Dermis microvascular lymphatic vessel endothelial cell (primary cell): ENCODE results near the gene SLC44A4. TPM values are rescaled to one million over a fixed set of nuclear protein-coding genes. Genes with fewer than 3 reads are reported as not detected.
"Not testable (repeated sequence)": the region's sequence is repeated elsewhere in the genome, so short reads cannot be mapped to it uniquely, and the experiment has no call there.

Experiments
- DNase-seq, 2 donors: peaks; one replicate each; pipeline versions ENCODE4 v3.0.0 to v3.0.0-alpha.2; 2010; ENCODE audit warnings: low read depth in 2 of 2
- total RNA-seq: library from RNA; depleted of rRNA; stranded (reverse); fragments of >200 nt; gene quantifications from 2 replicates; pipeline ENCODE4 v1.2.1, GENCODE V29; 2014

Gene SLC44A4
- total RNA-seq, 1 donor from 2014 or later = under 0.01 TPM

DNA sequence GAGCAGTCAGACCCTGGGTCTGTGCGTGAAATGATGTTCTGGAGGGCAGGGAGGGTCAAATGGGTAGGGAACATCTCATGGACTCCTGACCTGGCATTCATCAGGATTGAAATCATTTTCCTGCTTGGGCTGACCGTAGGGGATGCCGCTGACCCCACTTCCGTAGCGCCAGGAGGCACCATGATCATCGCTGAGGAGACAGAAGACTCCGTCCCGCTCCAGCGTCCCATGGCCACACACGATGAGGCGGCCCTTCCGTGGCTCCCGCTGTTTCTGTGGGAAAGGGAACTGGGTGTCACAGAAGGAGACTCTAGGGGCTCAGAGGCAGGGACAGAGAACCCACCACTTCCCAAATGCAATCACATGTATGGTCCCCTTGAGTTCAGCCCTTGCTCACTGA lies 18.4 kb downstream of the SLC44A4 start:
- no peak for DNase-seq

GRCh38 chr6:31859923-31860322 lies 18.9 kb downstream of the SLC44A4 start:
- no peak for DNase-seq

DNA sequence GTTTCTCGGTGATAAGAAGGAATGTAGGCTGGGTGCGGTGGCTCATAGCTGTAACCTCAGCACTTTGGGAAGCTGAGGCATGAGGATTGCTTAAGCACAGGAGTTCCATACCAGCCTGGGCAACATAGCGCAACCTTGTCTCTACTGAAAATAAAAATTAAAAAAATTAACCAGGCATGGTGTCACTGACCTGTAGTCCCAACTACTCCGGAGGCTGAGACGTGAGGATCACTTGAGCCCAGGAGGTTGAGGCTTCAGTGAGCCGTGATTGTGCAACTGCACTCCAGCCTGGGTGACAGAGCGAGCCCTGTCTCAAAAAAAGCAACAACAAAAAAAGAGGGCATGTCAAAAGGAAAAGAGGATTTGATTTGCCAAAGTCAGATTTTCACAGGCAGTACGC lies 20.1 kb downstream of the SLC44A4 start:
- DNase-seq = no peak

DNA sequence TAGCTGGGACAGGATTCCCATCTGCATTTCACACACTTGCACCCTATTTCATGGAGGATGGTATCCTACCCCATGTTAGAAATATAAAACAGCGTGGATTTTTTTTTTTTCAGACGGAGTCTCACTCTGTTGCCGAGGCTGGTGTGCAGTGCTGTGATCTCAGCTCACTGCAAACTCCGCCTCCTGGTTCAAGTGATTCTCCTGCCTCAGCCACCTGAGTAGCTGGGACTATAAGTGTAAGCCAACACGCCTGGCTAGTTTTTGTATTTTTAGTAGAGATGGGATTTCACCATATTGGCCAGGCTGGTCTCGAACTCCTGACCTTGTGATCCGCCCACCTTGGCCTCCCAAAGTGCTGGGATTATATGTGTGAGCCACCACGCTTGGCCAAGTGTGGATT lies 21.0 kb downstream of the SLC44A4 start:
- DNase-seq = not testable (repeated sequence)

- DNase-seq = not testable (repeated sequence)
Observed at GRCh38 chr6:31851980-31852718, 26.6 kb downstream of the SLC44A4 start.

DNA sequence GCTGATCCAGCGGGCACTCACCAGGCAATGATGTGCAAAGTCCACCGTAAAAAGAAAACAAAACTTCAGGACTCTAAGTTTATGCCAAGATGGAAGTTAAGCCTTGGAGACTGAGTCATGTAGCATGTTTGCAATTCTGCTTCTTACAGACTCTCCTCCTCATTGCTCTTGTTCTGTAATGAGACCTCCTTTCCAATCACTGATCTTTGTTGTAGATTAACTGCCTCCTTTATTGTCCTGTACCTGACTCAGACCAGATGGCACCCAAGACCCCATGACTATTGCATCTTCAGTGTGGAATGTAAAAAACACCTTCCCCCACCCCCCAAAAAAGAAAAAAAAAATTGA lies 27.3 kb downstream of the SLC44A4 start:
- no peak for DNase-seq

DNA sequence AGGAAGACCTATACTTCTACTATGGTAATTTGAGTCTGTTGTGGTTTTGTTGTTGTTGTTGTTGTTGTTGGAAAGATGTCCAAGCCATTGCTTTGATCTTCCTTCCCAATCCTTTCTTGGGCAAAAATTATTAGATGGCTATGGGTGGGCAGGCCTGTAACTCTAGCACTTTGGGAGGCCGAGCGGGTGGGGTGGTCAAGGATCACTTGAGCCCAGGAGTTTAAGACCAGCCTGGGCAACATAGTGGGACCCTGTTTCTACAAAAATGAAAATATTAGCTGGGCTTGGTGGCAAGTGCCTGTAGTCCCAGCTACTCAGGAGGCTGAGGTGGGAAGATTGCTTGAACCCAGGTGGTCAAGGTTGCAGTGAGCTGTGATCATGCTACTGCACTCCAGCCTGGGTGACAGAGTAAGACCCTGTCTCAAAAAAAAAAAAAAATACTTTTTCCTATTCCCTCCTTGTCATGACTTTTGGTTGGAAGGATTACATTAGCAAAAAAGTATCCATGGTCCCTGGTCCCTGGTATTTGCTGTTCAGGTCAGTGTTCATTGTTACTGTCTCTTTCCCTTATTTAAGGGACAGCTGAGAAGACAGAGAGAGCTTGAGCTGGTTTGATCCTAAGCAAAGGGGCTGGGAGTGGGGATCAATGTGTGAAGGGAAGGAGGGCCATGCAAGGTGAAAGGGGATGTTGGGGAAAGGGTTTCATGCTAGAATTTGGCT lies 27.9 kb downstream of the SLC44A4 start:
- DNase-seq = no peak

- DNase-seq = no peak
Observed at GRCh38 chr6:31847276-31847978, 31.4 kb downstream of the SLC44A4 start.

DNA sequence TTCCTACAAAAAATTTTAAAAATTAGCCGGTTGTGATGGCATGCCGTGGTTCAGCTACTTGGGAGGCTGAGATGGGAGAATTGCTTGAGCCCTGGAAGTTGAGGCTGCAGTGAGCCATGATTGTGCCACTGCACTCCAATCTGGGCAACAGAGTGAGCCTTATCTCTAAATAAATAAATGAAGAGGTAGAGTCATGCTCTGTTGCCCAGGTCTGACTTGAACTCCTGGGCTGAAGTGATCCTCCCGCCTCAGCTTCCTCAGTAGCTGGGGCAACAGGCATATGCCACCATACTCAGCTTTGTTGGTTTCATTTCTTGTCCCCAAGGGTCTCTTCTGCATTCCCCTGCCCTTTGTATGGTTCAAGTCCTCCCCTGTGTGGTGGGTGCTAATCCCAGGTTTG lies 34.3 kb downstream of the SLC44A4 start:
- DNase-seq = no peak

DNA sequence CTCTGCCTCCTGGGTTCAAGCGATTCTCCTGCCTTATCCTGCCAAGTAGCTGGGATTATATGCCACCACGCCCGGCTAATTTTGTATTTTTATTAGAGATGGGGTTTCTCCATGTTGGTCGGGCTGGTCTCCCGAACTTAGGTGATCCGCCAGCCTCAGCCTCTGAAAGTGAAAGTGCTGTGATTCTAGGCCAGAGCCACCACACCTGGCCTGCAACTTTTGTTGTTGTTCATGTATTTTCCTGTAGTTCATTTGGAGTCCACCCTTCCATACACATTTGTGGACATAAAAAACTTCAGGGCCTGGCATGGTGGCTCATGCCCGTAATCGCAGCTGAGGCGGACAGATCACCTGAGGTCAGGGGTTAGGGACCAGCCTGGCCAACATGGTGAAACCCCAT lies 36.7 kb downstream of the SLC44A4 start:
- DNase-seq = no peak

GRCh38 chr6:31839779-31840126 lies 39.0 kb downstream of the SLC44A4 start:
- not testable (repeated sequence) for DNase-seq

- no peak for DNase-seq
Observed at GRCh38 chr6:31838968-31839367, 39.8 kb downstream of the SLC44A4 start.

GRCh38 chr6:31838114-31838553 lies 40.7 kb downstream of the SLC44A4 start:
- DNase-seq = not testable (repeated sequence)

DNA sequence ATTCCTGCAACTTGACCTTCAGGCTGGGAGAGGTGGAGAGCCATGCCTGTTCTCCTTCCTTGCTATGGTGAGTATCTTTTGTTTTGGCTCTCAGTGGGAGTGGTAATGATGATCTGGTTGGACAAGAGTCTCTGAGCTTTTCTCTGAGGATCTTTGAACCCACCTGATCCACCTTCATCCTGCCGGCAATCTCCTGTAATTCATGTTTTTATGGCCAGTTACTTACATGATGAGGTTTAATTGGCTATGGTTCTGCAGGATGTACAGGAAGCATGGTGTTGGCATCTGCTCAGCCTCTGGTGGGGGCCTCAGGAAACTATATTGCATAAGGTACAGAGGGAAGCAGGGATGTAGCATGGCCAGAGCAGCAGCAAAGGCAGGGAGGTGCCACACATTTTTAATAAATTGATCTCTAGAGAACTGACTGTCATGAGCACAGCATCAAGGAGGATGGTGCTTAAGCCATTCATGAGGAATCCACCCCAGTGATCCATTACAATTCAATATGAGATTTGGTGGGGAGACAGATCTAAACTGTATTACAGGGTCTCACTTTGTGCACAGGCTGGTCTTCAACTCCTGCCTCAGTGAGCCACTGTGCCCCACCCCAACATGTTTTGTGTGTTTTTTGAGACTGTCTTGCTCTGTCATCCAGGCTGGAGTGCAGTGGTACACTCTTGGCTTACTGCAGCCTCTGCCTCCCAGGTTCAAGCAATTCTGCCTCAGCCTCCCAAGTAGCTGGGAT lies 41.3 kb downstream of the SLC44A4 start:
- peak; percentile 53 for DNase-seq

DNA sequence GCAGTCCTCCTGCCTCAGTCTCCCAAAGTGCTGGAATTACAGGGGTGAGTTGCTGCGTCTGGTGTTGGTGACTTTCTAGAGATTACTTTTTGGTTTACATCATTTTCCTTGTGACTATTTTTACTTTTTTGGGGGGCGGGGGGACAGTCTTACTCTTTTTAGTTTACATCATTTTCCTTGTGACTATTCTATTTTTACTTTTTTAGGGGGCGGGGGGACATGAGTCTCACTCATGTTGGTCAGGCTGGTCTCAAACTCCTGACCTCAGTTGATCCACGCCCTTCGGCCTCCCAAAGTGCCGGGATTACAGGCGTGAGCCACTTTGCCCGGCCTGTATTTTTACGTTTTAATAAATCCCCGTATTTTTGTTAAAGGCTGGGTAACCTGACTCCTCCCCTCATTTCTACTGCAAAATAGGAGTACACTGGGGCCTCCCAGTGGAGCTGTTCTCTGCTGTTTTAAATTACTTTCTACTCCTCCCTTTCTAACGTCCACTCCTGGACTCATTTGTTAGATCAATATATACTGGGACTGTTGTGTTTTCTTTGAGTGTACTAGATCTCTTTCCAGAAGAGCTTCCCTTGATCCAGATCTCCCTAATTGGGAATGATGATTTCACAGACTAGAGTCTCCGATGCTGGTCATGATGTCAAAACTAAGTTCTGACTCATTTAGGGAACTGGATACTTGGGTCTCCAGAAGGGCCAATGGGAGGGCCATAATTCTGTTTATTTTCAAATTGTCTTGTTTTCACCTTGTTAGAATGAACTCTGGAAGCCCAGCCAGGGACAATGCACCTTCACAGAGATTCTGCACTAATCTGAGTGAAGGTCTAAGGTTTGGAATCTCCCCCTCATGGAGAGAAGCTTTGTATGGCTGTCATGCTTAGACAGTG lies 42.1 kb downstream of the SLC44A4 start:
- DNase-seq = peak in 1 of 2 donors; percentile 38

DNA sequence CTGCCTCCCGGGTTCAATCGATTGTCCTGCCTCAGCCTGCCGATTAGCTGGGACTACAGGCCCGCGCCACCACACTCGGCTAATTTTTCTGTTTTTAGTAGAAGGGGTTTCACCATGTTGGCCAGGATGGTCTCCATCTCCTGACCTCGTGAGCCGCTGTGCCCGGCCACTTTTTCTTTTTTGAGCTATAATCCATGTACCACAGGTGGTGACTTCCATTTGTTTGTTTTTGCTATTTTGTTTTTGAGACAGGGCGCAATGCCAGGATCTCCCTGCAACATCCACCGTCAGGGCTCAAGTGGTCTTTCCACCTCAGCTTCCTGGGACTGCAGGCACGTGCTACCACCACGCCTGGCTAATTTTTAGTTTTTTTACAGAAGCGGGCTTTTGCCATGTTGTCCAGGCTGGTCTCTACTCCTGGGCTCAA lies 42.7 kb downstream of the SLC44A4 start:
- DNase-seq = no peak

DNA sequence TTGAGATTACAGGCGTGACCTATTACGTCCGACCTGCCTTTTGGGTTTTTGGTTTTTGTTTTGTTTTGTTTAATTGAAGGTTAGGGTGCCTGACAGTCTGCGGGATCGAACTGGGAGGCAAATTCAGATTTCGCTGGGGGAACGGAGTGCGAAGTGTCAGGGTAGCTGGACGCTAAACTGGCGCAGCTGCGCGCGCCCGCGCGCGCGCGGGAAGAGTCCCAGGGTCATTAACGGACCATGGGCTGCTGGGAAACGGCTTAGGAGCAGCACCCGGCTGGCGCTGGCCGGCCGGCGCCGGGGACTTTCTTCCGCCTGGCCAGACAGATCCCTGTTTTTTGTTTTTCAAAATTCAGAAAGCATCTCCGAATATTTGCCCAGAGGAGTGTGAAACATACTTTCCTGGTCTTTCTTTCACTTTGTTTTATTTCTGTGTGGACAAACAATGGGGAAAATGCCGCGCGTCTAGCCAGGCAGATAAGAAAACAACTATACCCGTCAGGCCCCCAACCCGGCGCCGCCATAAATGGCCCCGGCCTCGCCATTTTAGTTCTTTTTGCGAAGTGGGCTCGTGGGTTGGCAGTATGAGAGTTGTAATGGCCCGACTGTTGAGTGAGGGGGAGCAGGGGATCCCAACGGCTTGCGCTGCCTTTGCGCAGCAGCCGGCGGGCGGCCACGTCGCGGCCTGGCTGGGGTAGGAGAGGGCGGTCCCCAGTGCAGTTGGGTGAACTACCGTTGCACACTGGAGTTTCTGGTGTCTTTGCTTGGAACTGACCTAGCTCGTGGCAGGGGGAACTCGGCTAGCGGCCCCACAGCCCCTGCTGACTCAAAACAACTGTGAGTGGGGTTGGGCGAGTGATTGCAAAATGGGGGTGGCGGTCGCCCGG lies 44.2 kb downstream of the SLC44A4 start:
- peak; percentile 81 to 87 for DNase-seq

DNA sequence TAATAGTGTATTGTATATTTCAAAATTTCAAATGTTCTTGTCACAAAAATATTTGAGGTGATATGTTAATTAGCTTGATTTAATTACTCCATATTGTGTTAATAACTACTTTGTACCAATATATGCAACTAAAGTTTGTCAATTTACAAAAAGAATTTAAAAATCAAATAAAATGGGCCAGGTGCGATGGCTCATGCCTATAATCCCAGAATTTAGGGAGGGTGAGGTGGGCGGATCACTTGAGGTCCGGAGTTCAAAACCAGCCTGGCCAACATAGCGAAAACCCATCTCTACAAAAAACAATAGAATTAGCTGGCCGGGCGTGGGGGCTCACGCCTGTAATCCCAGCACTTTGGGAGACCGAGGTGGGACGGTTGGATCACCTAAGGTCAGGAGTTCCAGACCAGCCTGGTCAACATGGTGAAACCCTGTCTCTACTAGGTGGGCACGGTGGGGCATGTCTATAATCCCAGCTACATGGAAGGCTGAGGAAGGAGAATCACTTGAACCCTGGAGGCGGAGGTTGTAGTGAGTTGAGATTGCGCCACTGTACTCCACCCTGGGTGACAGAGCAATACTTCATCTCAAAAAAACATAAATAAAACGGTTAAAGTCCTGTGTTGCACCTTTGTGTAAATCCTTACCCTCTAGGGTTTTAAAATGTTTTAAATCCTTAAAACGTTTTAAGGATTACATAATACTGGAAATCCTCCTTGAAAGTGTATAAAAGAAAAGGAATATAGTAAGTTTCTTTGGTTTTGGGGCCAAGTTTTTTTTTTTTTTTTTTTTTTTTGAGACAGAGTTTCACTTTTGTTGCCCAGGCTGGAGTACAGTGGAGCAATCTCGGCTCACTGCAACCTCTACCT lies 47.2 kb downstream of the SLC44A4 start:
- no peak for DNase-seq

DNA sequence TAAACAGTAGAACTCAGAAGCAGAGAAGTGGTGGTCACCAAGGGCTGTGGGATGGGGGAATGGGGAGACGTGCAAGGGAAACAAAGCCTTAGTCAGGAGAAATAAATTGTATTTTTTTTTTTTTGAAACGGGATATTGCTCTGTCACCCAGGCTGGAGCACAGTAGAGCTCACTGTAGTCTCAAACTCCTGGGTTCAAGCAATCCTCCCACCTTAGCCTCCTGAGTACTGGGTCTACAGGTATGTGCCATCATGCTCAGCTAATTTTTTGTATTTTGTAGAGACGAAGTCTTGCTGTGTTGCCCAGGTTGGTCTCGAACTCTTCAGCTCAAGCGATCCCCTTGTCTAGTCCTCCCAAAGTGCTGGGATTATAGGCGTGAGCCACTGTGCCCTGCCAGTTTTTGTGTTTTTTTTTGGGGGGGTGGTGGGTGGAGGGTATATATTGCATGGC lies 47.9 kb downstream of the SLC44A4 start:
- no peak for DNase-seq
